ENCODE data around the gene SYNE1. TPM values are rescaled to one million over a fixed set of nuclear protein-coding genes. Genes with fewer than 3 reads are reported as not detected.

The SYNE1 gene
- total RNA-seq, 4 donors from 2014 or later: 29.1 to 51.5 (median 45.6) TPM

- TF ChIP-seq CTCF (IDR thresholded peaks at IDR 0.05 in 4 of 5, conservative IDR thresholded peaks at IDR 0.05 in 1 of 5) (no peak), POLR2A (IDR thresholded peaks at IDR 0.05) (no peak)
- Histone ChIP-seq H3K4me3 (no peak overlapping the region), H3K36me3 (no peaks in the 10 kb centered on the region), H3K4me1 (peaks cover 0 to 5% of the 10 kb centered on the region in 2 donors), H3K27ac (peak overlapping the region in 3 of 4 donors; percentile 10 to 48 (median 38)), H3K9me3 (no peaks in the 10 kb centered on the region), H3K27me3 (no peaks in the 10 kb centered on the region)
- DNase-seq (no peak), ATAC-seq (peak; percentile 56 to 86)
- intact Hi-C loops (cut with DNase I; ENCODE audit: low total_unique reads): no loop called here
- in situ Hi-C loops (cut with MboI; ENCODE audit: low sequenced_read_pairs in 4 of 4): no loop called here
Observed at GRCh38 chr6:152598901-152599537, 38.1 kb downstream of the SYNE1 start.

- H3K4me1 ChIP-seq: peaks cover 0 to 5% of the 10 kb centered on the region in 2 donors
- in situ Hi-C loops (cut with MboI; ENCODE audit: low sequenced_read_pairs in 4 of 4): no loop called here
- no peak for TF ChIP-seq CTCF (IDR thresholded peaks at IDR 0.05 in 4 of 5, conservative IDR thresholded peaks at IDR 0.05 in 1 of 5)
- peak in 1 of 2 donors; percentile 30 for ATAC-seq
- H3K4me3 ChIP-seq: no peak overlapping the region
- DNase-seq: no peak
- H3K36me3 ChIP-seq: no peaks in the 10 kb centered on the region
- H3K27me3 ChIP-seq: no peaks in the 10 kb centered on the region
- no peaks in the 10 kb centered on the region for H3K9me3 ChIP-seq
- peak overlapping the region in 3 of 4 donors; percentile 0 to 48 (median 38) for H3K27ac ChIP-seq
- intact Hi-C loops (cut with DNase I; ENCODE audit: low total_unique reads): no loop called here
Observed at GRCh38 chr6:152598421-152598820, 38.7 kb downstream of the SYNE1 start.

GRCh38 chr6:152596726-152597125 is 40.4 kb downstream of the SYNE1 start:
- Histone ChIP-seq H3K27ac (no peak overlapping the region), H3K4me3 (no peak overlapping the region), H3K27me3 (no peaks in the 10 kb centered on the region), H3K9me3 (no peaks in the 10 kb centered on the region), H3K4me1 (peaks cover 0 to 5% of the 10 kb centered on the region in 2 donors), H3K36me3 (no peaks in the 10 kb centered on the region)
- intact Hi-C loops (cut with DNase I; ENCODE audit: low total_unique reads): no loop called here
- TF ChIP-seq POLR2A (IDR thresholded peaks at IDR 0.05) (no peak), CTCF (IDR thresholded peaks at IDR 0.05 in 4 of 5, conservative IDR thresholded peaks at IDR 0.05 in 1 of 5) (no peak)
- DNase-seq (no peak), ATAC-seq (no peak)
- in situ Hi-C loops (cut with MboI; ENCODE audit: low sequenced_read_pairs in 4 of 4): no loop called here

- H3K9me3 ChIP-seq: no peaks in the 10 kb centered on the region
- ATAC-seq: no peak
- peaks cover 0 to 5% of the 10 kb centered on the region in 2 donors for H3K4me1 ChIP-seq
- H3K36me3 ChIP-seq: no peaks in the 10 kb centered on the region
- in situ Hi-C loops (cut with MboI; ENCODE audit: low sequenced_read_pairs in 4 of 4) (no loop called here), intact Hi-C loops (cut with DNase I; ENCODE audit: low total_unique reads) (no loop called here)
- no peak overlapping the region for H3K4me3 ChIP-seq
- H3K27me3 ChIP-seq: no peaks in the 10 kb centered on the region
- no peak overlapping the region for H3K27ac ChIP-seq
- DNase-seq: no peak
- TF ChIP-seq POLR2A (IDR thresholded peaks at IDR 0.05): no peak
- no peak for TF ChIP-seq CTCF (IDR thresholded peaks at IDR 0.05 in 4 of 5, conservative IDR thresholded peaks at IDR 0.05 in 1 of 5)
Observed at GRCh38 chr6:152595499-152595898, 41.7 kb downstream of the SYNE1 start.

GRCh38 chr6:152594701-152595100 is 42.5 kb downstream of the SYNE1 start:
- Histone ChIP-seq H3K9me3 (no peaks in the 10 kb centered on the region), H3K36me3 (no peaks in the 10 kb centered on the region), H3K4me1 (peaks cover 0 to 5% of the 10 kb centered on the region in 2 donors), H3K4me3 (no peak overlapping the region), H3K27me3 (no peaks in the 10 kb centered on the region), H3K27ac (no peak overlapping the region)
- ATAC-seq (no peak), DNase-seq (no peak)
- TF ChIP-seq CTCF (IDR thresholded peaks at IDR 0.05 in 4 of 5, conservative IDR thresholded peaks at IDR 0.05 in 1 of 5) (no peak), POLR2A (IDR thresholded peaks at IDR 0.05) (no peak)
- intact Hi-C loops (cut with DNase I; ENCODE audit: low total_unique reads): no loop called here
- in situ Hi-C loops (cut with MboI; ENCODE audit: low sequenced_read_pairs in 4 of 4): no loop called here
